CD4-positive, alpha-beta T cell (primary cell): ENCODE results near the gene TMEM63C. TPM values are rescaled to one million over a fixed set of nuclear protein-coding genes. Genes with fewer than 3 reads are reported as not detected.

ENCODE experiments used
- ATAC-seq: fragments of 200-7000 bp; cut with Tn5 transposase; one replicate; pipeline ENCODE4 v1.10.0; 2022; ENCODE audit warnings: mild to moderate bottlenecking; ENCODE audit not compliant: poor library complexity
- CTCF ChIA-PET: fragments of 350-600 bp; sonication (Branson Sonifier 250); formaldehyde crosslinking; loops from one replicate; lab custom pipeline; 2021; ENCODE audit warnings: antibody characterized with exemption, inconsistent platforms; lab: Charles Lee
- POLR2A ChIA-PET: fragments of 350-600 bp; sonication (Branson Sonifier 250); formaldehyde crosslinking; loops from one replicate; lab custom pipeline; 2021; ENCODE audit warnings: antibody characterized with exemption, inconsistent platforms; lab: Charles Lee
- DNase-seq, 14 experiments: peaks; one replicate each; pipeline ENCODE4 v3.0.0-alpha.2; 2013 to 2020; ENCODE audit warnings: mixed read lengths in 2 of 14
- H3K27ac ChIP-seq, 2 donors: one replicate each; pipeline versions ENCODE4 v1.5.1 to v1.7.0; 2013; ENCODE audit warnings: low read length in 2 of 2, low read depth in 1 of 2, mild to moderate bottlenecking in 1 of 2
- H3K27me3 ChIP-seq, 2 experiments: 1 replicate in 1 of 2; 2 replicates in 1 of 2; pipeline versions ENCODE4 v1.6.1 to v1.7.0; 2013; ENCODE audit warnings: low read length in 2 of 2, control low read depth in 1 of 2, mild to moderate bottlenecking in 1 of 2, moderate library complexity in 1 of 2; ENCODE audit not compliant: insufficient read depth in 2 of 2, control insufficient read depth in 1 of 2
- H3K36me3 ChIP-seq: one replicate; pipeline ENCODE4 v1.6.1; 2013; ENCODE audit warnings: low read length, control low read depth; ENCODE audit not compliant: insufficient read depth
- H3K4me1 ChIP-seq: one replicate; pipeline ENCODE4 v1.6.1; 2013; ENCODE audit warnings: low read length, control low read depth; ENCODE audit not compliant: insufficient read depth
- H3K4me3 ChIP-seq: one replicate; pipeline ENCODE4 v1.5.1; 2013; ENCODE audit warnings: mild to moderate bottlenecking, low read length, moderate library complexity
- H3K9me3 ChIP-seq, 2 experiments: 1 replicate in 1 of 2; 2 replicates in 1 of 2; pipeline versions ENCODE4 v1.6.1 to v1.7.0; 2013; ENCODE audit warnings: low read length in 2 of 2, mild to moderate bottlenecking in 2 of 2, control low read depth in 1 of 2, moderate library complexity in 1 of 2; ENCODE audit not compliant: control insufficient read depth in 1 of 2, insufficient read depth in 1 of 2
- H3K27ac Mint-ChIP-seq: one replicate; pipeline ENCODE4 v1.8.0; 2020; ENCODE audit warnings: mixed read lengths
- H3K27me3 Mint-ChIP-seq: one replicate; pipeline ENCODE4 v1.8.0; 2021; ENCODE audit warnings: mixed read lengths
- H3K36me3 Mint-ChIP-seq: one replicate; pipeline ENCODE4 v1.8.0; 2021; ENCODE audit warnings: low read depth, mixed read lengths
- H3K4me1 Mint-ChIP-seq: one replicate; pipeline ENCODE4 v1.8.0; 2021; ENCODE audit warnings: low read depth, mixed read lengths
- H3K4me3 Mint-ChIP-seq: one replicate; pipeline ENCODE4 v1.8.0; 2020; ENCODE audit warnings: mild to moderate bottlenecking, mixed read lengths
- H3K9me3 Mint-ChIP-seq: one replicate; pipeline ENCODE4 v1.8.0; 2020; ENCODE audit warnings: mixed read lengths
- intact Hi-C, 2 experiments: fragments of 100-400 bp; cut with DNase I in 1 of 2; cut with micrococcal nuclease in 1 of 2; formaldehyde crosslinking; loops; one replicate each; pipeline versions ENCODE4 v1.15.1 to v1.9.0; 2023 to 2025; cut with DNase I, micrococcal nuclease
- total RNA-seq, 174 experiments: library from RNA in 2 of 174; stranded (reverse) in 2 of 174; gene quantifications; one replicate each; pipeline ENCODE4 v1.2.3 and lab custom pipeline; 2021 to 2026
- TF ChIP-seq, protein P1 (sequence below): fragments of 200-600 bp; IDR thresholded peaks from one replicate; pipeline ENCODE4 v1.8.0; 2022; ENCODE audit warnings: antibody characterized with exemption, mild to moderate bottlenecking

The TMEM63C gene
- total RNA-seq, 2 experiments from 2014 or later: 0.58 to 0.89 TPM

GRCh38 chr14:77212943-77213678 lies 31.5 kb downstream of the TMEM63C start:
- TF ChIP-seq, protein P1, sequence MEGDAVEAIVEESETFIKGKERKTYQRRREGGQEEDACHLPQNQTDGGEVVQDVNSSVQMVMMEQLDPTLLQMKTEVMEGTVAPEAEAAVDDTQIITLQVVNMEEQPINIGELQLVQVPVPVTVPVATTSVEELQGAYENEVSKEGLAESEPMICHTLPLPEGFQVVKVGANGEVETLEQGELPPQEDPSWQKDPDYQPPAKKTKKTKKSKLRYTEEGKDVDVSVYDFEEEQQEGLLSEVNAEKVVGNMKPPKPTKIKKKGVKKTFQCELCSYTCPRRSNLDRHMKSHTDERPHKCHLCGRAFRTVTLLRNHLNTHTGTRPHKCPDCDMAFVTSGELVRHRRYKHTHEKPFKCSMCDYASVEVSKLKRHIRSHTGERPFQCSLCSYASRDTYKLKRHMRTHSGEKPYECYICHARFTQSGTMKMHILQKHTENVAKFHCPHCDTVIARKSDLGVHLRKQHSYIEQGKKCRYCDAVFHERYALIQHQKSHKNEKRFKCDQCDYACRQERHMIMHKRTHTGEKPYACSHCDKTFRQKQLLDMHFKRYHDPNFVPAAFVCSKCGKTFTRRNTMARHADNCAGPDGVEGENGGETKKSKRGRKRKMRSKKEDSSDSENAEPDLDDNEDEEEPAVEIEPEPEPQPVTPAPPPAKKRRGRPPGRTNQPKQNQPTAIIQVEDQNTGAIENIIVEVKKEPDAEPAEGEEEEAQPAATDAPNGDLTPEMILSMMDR: no peak
- Mint-ChIP-seq H3K4me3 (no peak overlapping the region), H3K9me3 (no peaks in the 10 kb centered on the region), H3K36me3 (no peaks in the 10 kb centered on the region), H3K4me1 (no peaks in the 10 kb centered on the region), H3K27me3 (peaks cover 45% of the 10 kb centered on the region), H3K27ac (no peak overlapping the region)
- intact Hi-C loops: no loop called here
- DNase-seq (peak in 5 of 14 experiments; percentile 4 to 32 (median 6)), ATAC-seq (no peak)
- ChIA-PET POLR2A (no interaction called here), CTCF (no interaction called here)
- H3K4me3 ChIP-seq: no peak overlapping the region
- H3K27ac ChIP-seq: no peak overlapping the region
- peaks cover 0 to 5% of the 10 kb centered on the region in 2 experiments for H3K9me3 ChIP-seq
- H3K4me1 ChIP-seq: no peaks in the 10 kb centered on the region
- peaks cover 0 to 8% of the 10 kb centered on the region in 2 experiments for H3K27me3 ChIP-seq
- no peaks in the 10 kb centered on the region for H3K36me3 ChIP-seq

GRCh38 chr14:77213679-77214016 lies 32.0 kb downstream of the TMEM63C start:
- H3K27me3 Mint-ChIP-seq: peaks cover 40% of the 10 kb centered on the region
- CTCF ChIA-PET: no interaction called here
- Histone ChIP-seq H3K4me3 (no peak overlapping the region), H3K27me3 (peaks cover 0 to 8% of the 10 kb centered on the region in 2 experiments), H3K9me3 (peaks cover 0 to 3% of the 10 kb centered on the region in 2 experiments), H3K27ac (no peak overlapping the region), H3K4me1 (no peaks in the 10 kb centered on the region), H3K36me3 (no peaks in the 10 kb centered on the region)
- intact Hi-C loops: no loop called here
- no peak for DNase-seq
- no peak for ATAC-seq
- no peaks in the 10 kb centered on the region for H3K4me1 Mint-ChIP-seq
- POLR2A ChIA-PET: no interaction called here
- H3K4me3 Mint-ChIP-seq: no peak overlapping the region
- no peaks in the 10 kb centered on the region for H3K9me3 Mint-ChIP-seq
- no peak overlapping the region for H3K27ac Mint-ChIP-seq
- TF ChIP-seq, protein P1: no peak
- no peaks in the 10 kb centered on the region for H3K36me3 Mint-ChIP-seq

DNA sequence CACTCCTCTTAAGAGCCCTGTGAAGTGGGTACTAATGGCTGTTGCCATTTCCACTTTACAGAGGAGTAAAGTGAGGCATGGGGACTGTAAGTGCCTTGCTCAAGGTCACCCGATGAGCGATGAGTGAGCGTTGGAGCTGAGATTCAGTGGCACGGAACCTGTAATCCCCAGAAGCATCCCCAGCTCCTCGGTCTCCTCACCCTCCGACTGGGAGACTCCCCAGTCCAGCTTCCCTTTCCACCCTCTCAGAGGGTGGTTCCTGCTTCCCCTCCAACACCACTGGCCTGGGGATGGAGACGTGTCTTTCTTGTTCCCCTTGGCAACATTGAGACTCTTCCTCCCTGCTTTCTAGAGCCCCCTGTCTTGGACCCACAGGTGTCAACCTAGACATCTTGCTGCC lies 32.6 kb downstream of the TMEM63C start:
- no peaks in the 10 kb centered on the region for H3K9me3 Mint-ChIP-seq
- intact Hi-C loops: no loop called here
- H3K4me1 ChIP-seq: no peaks in the 10 kb centered on the region
- H3K27ac Mint-ChIP-seq: no peak overlapping the region
- H3K4me1 Mint-ChIP-seq: no peaks in the 10 kb centered on the region
- POLR2A ChIA-PET: no interaction called here
- peaks cover 36% of the 10 kb centered on the region for H3K27me3 Mint-ChIP-seq
- H3K27ac ChIP-seq: no peak overlapping the region
- H3K4me3 Mint-ChIP-seq: no peak overlapping the region
- DNase-seq: no peak
- no peaks in the 10 kb centered on the region for H3K36me3 ChIP-seq
- H3K9me3 ChIP-seq: no peaks in the 10 kb centered on the region
- no peak overlapping the region for H3K4me3 ChIP-seq
- CTCF ChIA-PET: no interaction called here
- H3K36me3 Mint-ChIP-seq: no peaks in the 10 kb centered on the region
- no peak for ATAC-seq
- H3K27me3 ChIP-seq: peaks cover 0 to 8% of the 10 kb centered on the region in 2 experiments
- TF ChIP-seq, protein P1: no peak
